Nephron (organoid): ENCODE measurements around the gene CDK19.
"Not testable (repeated sequence)": the region's sequence is repeated elsewhere in the genome, so short reads cannot be mapped to it uniquely, and the experiment has no call there.

Source experiments
- H3K27ac Mint-ChIP-seq, 3 experiments: 2 replicates each; pipeline ENCODE4 v1.8.0; 2020; ENCODE audit warnings: mixed read lengths in 3 of 3, mild to moderate bottlenecking in 2 of 3, moderate library complexity in 1 of 3
- H3K27me3 Mint-ChIP-seq: 2 replicates; pipeline ENCODE4 v1.8.0; 2021; ENCODE audit warnings: low read depth, mild to moderate bottlenecking, moderate library complexity, mixed read lengths
- H3K36me3 Mint-ChIP-seq: 2 replicates; pipeline ENCODE4 v1.8.0; 2020; ENCODE audit warnings: low read depth, mixed read lengths
- H3K4me1 Mint-ChIP-seq: 2 replicates; pipeline ENCODE4 v1.8.0; 2020; ENCODE audit warnings: mixed read lengths
- H3K4me3 Mint-ChIP-seq, 3 experiments: 2 replicates each; pipeline ENCODE4 v1.8.0; 2020; ENCODE audit warnings: mild to moderate bottlenecking in 3 of 3, mixed read lengths in 3 of 3, moderate library complexity in 2 of 3
- H3K9me3 Mint-ChIP-seq: 2 replicates; pipeline ENCODE4 v1.8.0; 2020; ENCODE audit warnings: mixed read lengths
- TF ChIP-seq, protein P1 (sequence below), 3 experiments: fragments of 200-600 bp; sonication (generic); IDR thresholded peaks; one replicate each; pipeline ENCODE4 v1.5.0; 2021; ENCODE audit warnings: antibody characterized with exemption in 3 of 3; ENCODE audit not compliant: unreplicated experiment in 3 of 3

Gene CDK19

DNA sequence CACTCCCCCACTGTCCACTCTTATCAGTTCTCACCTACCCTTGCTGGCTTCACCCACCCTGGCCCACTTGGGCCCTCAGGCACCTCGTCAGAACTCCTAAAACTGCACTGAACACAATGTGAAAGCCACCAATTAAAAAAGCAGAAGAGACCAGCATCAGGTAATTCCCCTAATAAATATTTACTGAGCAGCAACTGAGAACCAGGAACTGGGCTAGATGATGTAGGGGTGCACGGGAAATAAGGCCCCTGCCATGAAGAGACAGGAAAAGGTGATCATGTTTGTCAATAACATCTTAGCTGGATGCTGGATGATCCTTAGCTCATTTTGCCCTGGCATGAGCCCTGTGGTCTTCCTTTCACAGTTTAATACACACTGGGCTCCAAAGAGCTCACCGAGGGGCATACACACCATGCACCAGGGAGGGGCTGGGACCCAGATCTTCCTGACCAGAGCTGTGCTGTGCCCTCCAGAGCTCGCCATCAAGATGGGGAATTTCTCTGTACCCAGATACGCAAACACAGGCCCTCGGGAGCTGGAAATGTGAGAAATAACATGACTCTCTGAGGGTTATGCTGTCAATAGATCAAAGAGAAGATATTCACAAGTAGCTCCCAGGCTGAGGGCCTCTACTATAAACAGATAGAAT is 225.3 kb downstream of the CDK19 start:
- Mint-ChIP-seq H3K36me3 (no peaks in the 10 kb centered on the region), H3K4me1 (no peaks in the 10 kb centered on the region), H3K9me3 (no peaks in the 10 kb centered on the region), H3K4me3 (no peak overlapping the region), H3K27ac (no peak overlapping the region), H3K27me3 (no peaks in the 10 kb centered on the region)
- TF ChIP-seq, protein P1, sequence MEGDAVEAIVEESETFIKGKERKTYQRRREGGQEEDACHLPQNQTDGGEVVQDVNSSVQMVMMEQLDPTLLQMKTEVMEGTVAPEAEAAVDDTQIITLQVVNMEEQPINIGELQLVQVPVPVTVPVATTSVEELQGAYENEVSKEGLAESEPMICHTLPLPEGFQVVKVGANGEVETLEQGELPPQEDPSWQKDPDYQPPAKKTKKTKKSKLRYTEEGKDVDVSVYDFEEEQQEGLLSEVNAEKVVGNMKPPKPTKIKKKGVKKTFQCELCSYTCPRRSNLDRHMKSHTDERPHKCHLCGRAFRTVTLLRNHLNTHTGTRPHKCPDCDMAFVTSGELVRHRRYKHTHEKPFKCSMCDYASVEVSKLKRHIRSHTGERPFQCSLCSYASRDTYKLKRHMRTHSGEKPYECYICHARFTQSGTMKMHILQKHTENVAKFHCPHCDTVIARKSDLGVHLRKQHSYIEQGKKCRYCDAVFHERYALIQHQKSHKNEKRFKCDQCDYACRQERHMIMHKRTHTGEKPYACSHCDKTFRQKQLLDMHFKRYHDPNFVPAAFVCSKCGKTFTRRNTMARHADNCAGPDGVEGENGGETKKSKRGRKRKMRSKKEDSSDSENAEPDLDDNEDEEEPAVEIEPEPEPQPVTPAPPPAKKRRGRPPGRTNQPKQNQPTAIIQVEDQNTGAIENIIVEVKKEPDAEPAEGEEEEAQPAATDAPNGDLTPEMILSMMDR (IDR thresholded peaks at IDR 0.05; ENCODE audit: unreplicated experiment in 3 of 3) = no peak

DNA sequence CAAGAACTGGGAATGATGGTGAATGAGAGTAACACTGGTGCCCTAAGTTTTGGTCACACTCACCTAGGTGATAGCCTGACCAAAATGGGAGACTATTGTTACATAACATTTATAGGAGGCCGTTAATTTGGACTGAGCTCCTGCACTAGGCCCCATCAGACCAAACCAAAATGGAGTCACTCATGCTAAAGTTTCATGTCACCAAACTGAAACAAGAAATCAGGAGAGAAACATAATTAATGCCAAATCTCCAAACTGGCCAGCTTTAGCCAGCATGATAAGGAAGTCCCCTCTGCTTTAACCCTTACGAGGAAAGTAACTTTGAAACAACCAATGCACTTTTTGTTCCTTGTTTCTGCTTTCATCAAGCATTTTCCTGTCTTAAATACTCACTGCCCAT is 227.9 kb downstream of the CDK19 start:
- no peak overlapping the region for H3K4me3 Mint-ChIP-seq
- H3K4me1 Mint-ChIP-seq = no peaks in the 10 kb centered on the region
- no peak overlapping the region for H3K27ac Mint-ChIP-seq
- TF ChIP-seq, protein P1 (IDR thresholded peaks at IDR 0.05; ENCODE audit: unreplicated experiment in 3 of 3) = no peak
- H3K36me3 Mint-ChIP-seq = no peaks in the 10 kb centered on the region
- no peaks in the 10 kb centered on the region for H3K27me3 Mint-ChIP-seq
- no peaks in the 10 kb centered on the region for H3K9me3 Mint-ChIP-seq

DNA sequence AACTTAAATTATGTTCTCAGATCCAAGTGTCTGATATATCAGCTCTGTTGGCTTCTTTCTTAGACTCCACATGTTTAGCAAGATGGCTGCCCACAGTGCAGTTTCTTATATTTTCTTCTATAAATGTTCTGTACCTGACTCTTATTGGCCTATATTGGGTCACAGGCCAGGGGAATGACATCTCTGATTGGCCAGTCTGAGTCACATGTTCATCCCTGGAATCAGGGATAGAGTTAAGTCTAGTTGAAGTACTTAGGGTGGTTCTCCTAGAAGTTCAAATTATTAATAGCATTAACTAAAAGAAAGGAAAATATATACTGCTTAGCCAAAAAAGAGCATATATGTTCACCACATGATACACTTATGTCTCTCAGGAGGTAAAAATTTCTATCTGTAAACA is 233.6 kb downstream of the CDK19 start:
- Mint-ChIP-seq H3K4me1 (no peaks in the 10 kb centered on the region), H3K9me3 (peaks cover 9% of the 10 kb centered on the region), H3K36me3 (peaks cover 3% of the 10 kb centered on the region), H3K27me3 (no peaks in the 10 kb centered on the region), H3K27ac (no peak overlapping the region), H3K4me3 (no peak overlapping the region)
- TF ChIP-seq, protein P1 (IDR thresholded peaks at IDR 0.05; ENCODE audit: unreplicated experiment in 3 of 3) = no peak

DNA sequence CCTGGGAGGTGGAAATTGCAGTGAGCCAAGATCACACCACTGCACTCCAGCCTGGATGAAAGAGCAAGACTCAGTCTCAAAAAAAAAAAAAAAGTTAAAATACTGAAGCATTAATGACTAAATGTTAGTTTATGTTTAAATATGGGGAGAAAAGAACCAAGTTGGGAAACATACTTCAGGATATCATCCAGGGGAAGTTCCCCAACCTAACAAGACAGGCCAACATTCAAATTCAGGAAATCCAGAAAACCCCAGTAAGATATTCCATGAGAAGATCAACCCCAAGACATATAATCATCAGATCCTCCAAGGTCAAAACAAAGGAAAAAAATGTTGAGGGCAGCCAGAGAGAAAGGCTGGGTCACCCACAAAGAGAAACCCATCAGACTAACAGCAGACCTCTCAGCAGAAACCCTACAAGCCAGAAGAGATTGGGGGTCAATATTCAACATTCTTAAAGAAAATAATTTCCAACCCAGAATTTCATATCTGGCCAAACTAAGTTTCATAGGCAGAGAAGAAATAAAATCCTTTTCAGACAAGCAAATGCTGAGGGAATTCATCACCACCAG is 237.6 kb downstream of the CDK19 start:
- H3K27me3 Mint-ChIP-seq, H3K4me1 Mint-ChIP-seq, H3K36me3 Mint-ChIP-seq, H3K27ac Mint-ChIP-seq, H3K4me3 Mint-ChIP-seq: not testable (repeated sequence)
- H3K9me3 Mint-ChIP-seq = peaks cover 11% of the 10 kb centered on the region

DNA sequence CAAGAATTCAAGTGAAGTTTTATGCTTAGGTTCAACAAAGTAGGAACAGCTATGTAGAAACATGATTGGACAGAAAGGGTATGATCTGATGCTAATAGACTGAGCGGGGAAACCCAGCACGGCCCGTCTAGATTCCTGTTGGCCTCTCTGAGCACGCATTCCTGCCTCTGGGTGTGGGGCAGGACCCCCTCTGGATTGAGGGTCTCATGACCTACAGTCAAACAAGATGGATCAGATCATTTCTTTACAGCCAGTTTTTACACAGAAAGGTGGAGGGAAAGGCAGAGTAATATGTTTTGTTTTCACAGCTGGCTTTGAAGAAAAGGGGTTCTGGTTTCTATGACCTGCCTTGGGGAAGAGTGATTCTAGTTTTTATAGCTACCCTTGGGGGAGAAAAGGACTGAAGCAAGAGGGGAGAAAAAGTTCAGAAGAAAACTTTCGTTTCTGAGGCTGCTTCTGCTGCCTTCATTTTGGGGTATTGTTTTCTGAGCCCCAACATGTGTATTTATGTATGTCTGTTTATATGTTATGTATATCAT is 239.3 kb downstream of the CDK19 start:
- Mint-ChIP-seq H3K4me3 (no peak overlapping the region), H3K27ac (peak overlapping the region in 2 of 3 experiments; percentile 69 to 88), H3K36me3 (peaks cover 3% of the 10 kb centered on the region), H3K27me3 (no peaks in the 10 kb centered on the region), H3K9me3 (peaks cover 11% of the 10 kb centered on the region), H3K4me1 (peaks cover 6% of the 10 kb centered on the region)
- TF ChIP-seq, protein P1 (IDR thresholded peaks at IDR 0.05; ENCODE audit: unreplicated experiment in 3 of 3) = no peak

DNA sequence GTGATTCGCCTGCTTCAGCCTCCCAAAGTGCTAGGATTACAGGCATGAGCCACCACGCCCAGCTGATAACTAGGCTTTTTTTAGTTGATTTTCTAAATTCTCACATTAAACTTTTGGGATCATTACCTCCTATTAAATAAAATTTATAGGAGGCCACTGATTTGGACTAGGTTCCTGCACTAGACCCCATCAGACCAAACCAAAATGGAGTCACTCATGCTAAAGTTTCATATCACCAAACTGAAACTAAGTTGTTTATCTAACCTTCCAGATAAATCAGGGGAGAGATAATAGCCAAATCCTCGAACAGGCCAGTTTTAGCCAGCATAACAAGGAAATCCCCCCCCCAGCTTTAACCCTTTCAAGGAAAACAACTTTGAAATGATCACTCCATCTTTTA is 240.5 kb downstream of the CDK19 start:
- TF ChIP-seq, protein P1 (IDR thresholded peaks at IDR 0.05; ENCODE audit: unreplicated experiment in 3 of 3) = no peak
- peaks cover 11% of the 10 kb centered on the region for H3K9me3 Mint-ChIP-seq
- peaks cover 3% of the 10 kb centered on the region for H3K27me3 Mint-ChIP-seq
- no peak overlapping the region for H3K4me3 Mint-ChIP-seq
- H3K4me1 Mint-ChIP-seq = peaks cover 6% of the 10 kb centered on the region
- H3K36me3 Mint-ChIP-seq = peaks cover 3% of the 10 kb centered on the region
- H3K27ac Mint-ChIP-seq = no peak overlapping the region
